Keratinocyte (primary cell): Measurements from ENCODE around the gene WDR45B. TPM values are rescaled to one million over a fixed set of nuclear protein-coding genes. Genes with fewer than 3 reads are reported as not detected.
A peak's percentile ranks its signal among the peaks of the same experiment; 100 is the strongest.

ENCODE experiments used
- DNase-seq: peaks from one replicate; pipeline ENCODE4 v3.0.0-alpha.2; 2011; ENCODE audit warnings: low read depth, missing footprints, low spot score
- FAIRE-seq: peaks from 2 replicates; lab custom pipeline; 2011; peaks lifted over from hg19 to GRCh38; lab: Jason Lieb, UNC
- H2AFZ ChIP-seq: 2 replicates; pipeline ENCODE4 v1.6.0; 2012; ENCODE audit warnings: low read length, control low read depth, inconsistent platforms; ENCODE audit not compliant: control insufficient read depth
- H3K27ac ChIP-seq: 2 replicates; pipeline ENCODE4 v1.5.1; 2011; ENCODE audit warnings: low read length; ENCODE audit not compliant: control insufficient read depth, insufficient read depth
- H3K27me3 ChIP-seq: 3 replicates; pipeline ENCODE4 v1.6.0; 2011; ENCODE audit warnings: low read length; ENCODE audit not compliant: control insufficient read depth, insufficient read depth; ENCODE audit errors: extremely low read depth
- H3K36me3 ChIP-seq, 2 experiments: 2 replicates in 1 of 2; 3 replicates in 1 of 2; pipeline ENCODE4 v1.5.1; 2011; ENCODE audit warnings: low read length in 2 of 2, mild to moderate bottlenecking in 1 of 2; ENCODE audit not compliant: control insufficient read depth in 2 of 2, insufficient read depth in 2 of 2; ENCODE audit errors: extremely low read depth in 1 of 2
- H3K4me1 ChIP-seq: 3 replicates; pipeline ENCODE4 v1.5.1; 2011; ENCODE audit warnings: low read length; ENCODE audit not compliant: control insufficient read depth, insufficient read depth; ENCODE audit errors: extremely low read depth
- H3K4me2 ChIP-seq: 3 replicates; pipeline ENCODE4 v1.6.0; 2011; ENCODE audit warnings: low read depth, low read length; ENCODE audit not compliant: control insufficient read depth, insufficient read depth; ENCODE audit errors: extremely low read depth
- H3K4me3 ChIP-seq, 3 experiments: fragments of 200-600 bp in 1 of 3; sonication (generic) in 1 of 3; 2 replicates in 2 of 3; 3 replicates in 1 of 3; pipeline ENCODE4 v1.5.1; 2011 to 2016; ENCODE audit warnings: low read length in 3 of 3, mild to moderate bottlenecking in 3 of 3, control low read depth in 2 of 3, inconsistent platforms in 1 of 3, low read depth in 1 of 3, mixed read lengths in 1 of 3, mixed run types in 1 of 3, moderate library complexity in 1 of 3; ENCODE audit not compliant: control insufficient read depth in 2 of 3, insufficient read depth in 2 of 3; ENCODE audit errors: extremely low read depth in 1 of 3
- H3K79me2 ChIP-seq: 2 replicates; pipeline ENCODE4 v1.6.0; 2012; ENCODE audit warnings: low read length; ENCODE audit not compliant: control insufficient read depth, insufficient read depth
- H3K9ac ChIP-seq: 3 replicates; pipeline ENCODE4 v1.6.0; 2011; ENCODE audit warnings: low read length; ENCODE audit not compliant: control insufficient read depth, insufficient read depth; ENCODE audit errors: extremely low read depth
- H3K9me1 ChIP-seq: 3 replicates; pipeline ENCODE4 v1.6.0; 2011; ENCODE audit warnings: low read length; ENCODE audit not compliant: control insufficient read depth, insufficient read depth; ENCODE audit errors: extremely low read depth
- H3K9me3 ChIP-seq: 2 replicates; pipeline ENCODE4 v1.5.1; 2012; ENCODE audit warnings: low read depth, low read length; ENCODE audit not compliant: control insufficient read depth
- H4K20me1 ChIP-seq: 3 replicates; pipeline ENCODE4 v1.6.0; 2011; ENCODE audit warnings: low read length; ENCODE audit not compliant: control insufficient read depth, insufficient read depth; ENCODE audit errors: extremely low read depth
- CTCF ChIP-seq, 3 experiments: IDR thresholded peaks in 1 of 3; conservative IDR thresholded peaks in 1 of 3; optimal IDR thresholded peaks in 1 of 3; 2 replicates in 2 of 3; 3 replicates in 1 of 3; pipeline versions ENCODE3 to v1.5.1; 2011; ENCODE audit warnings: low read length in 3 of 3, mild to moderate bottlenecking in 3 of 3, moderate library complexity in 2 of 3, control low read depth in 1 of 3, inconsistent platforms in 1 of 3; ENCODE audit not compliant: insufficient read depth in 2 of 3; ENCODE audit errors: extremely low read depth in 1 of 3
- EZH2 ChIP-seq: IDR thresholded peaks from one replicate; pipeline ENCODE4 v1.6.1; 2012; ENCODE audit warnings: inconsistent platforms, mild to moderate bottlenecking, low read length, moderate library complexity
- dilution Hi-C: fragments of 300-500 bp; cut with MboI; formaldehyde crosslinking; loops from one replicate; pipeline ENCODE4 v1.7.0; 2020; ENCODE audit warnings: low sequenced_read_pairs; ENCODE audit not compliant: extremely low pct_ligation_motif_present
- polyA plus RNA-seq, 5 experiments: library from polyadenylated mRNA; depleted of rRNA in 3 of 5; stranded (reverse) in 3 of 5; stranded (forward) in 1 of 5; unstranded in 1 of 5; fragments of >200 nt; gene quantifications; 1 replicate in 1 of 5; 2 replicates in 3 of 5; 3 replicates in 1 of 5; pipeline versions ENCODE4 v1.2.1 to v1.2.3, GENCODE V29; 2011 to 2012; ENCODE audit warnings: missing spikeins in 2 of 5, low read depth in 1 of 5, low replicate concordance in 1 of 5

The WDR45B gene
- polyA plus RNA-seq, 1 donor (not counting 4 experiments of a cell fraction or from before 2014, with no cell fraction given) = 77.2 TPM

- peaks cover 11 to 18% of the 10 kb centered on the region in 2 experiments for H3K36me3 ChIP-seq
- peaks cover 17% of the 10 kb centered on the region for H4K20me1 ChIP-seq
- no peaks in the 10 kb centered on the region for H3K9me3 ChIP-seq
- peaks cover 10% of the 10 kb centered on the region for H3K4me1 ChIP-seq
- peak overlapping the region; percentile 91 to 98 (median 94) for H3K4me3 ChIP-seq
- H3K27ac ChIP-seq = peak overlapping the region; percentile 86
- no peaks in the 10 kb centered on the region for H3K9me1 ChIP-seq
- no peak for DNase-seq
- FAIRE-seq = no peak
- dilution Hi-C loops = no loop called here
- peak overlapping the region; percentile 75 for H3K4me2 ChIP-seq
- peaks cover 53% of the 10 kb centered on the region for H3K79me2 ChIP-seq
- TF ChIP-seq EZH2 = no peak
- peak in 2 of 3 experiments; percentile 14 to 16 for TF ChIP-seq CTCF (optimal IDR thresholded peaks at IDR 0.05 in 1 of 3, IDR thresholded peaks at IDR 0.05 in 1 of 3, conservative IDR thresholded peaks at IDR 0.05 in 1 of 3; ENCODE audit: extremely low read depth in 1 of 3, insufficient read depth in 2 of 3, low read length in 3 of 3)
- peak overlapping the region; percentile 93 for H3K9ac ChIP-seq
- H2AFZ ChIP-seq = no peak overlapping the region
- H3K27me3 ChIP-seq = no peaks in the 10 kb centered on the region
Measured at GRCh38 chr17:82647593-82648164, 565 bp downstream of the WDR45B start.

GRCh38 chr17:82645516-82645915, 2.7 kb downstream of the WDR45B start:
- Histone ChIP-seq H3K4me1 (peaks cover 10% of the 10 kb centered on the region), H3K4me2 (no peak overlapping the region), H4K20me1 (peaks cover 19% of the 10 kb centered on the region), H3K36me3 (peaks cover 17 to 29% of the 10 kb centered on the region in 2 experiments), H3K9me1 (no peaks in the 10 kb centered on the region), H3K9me3 (no peaks in the 10 kb centered on the region), H3K9ac (no peak overlapping the region), H3K79me2 (peaks cover 75% of the 10 kb centered on the region), H3K27me3 (no peaks in the 10 kb centered on the region), H3K4me3 (no peak overlapping the region), H3K27ac (no peak overlapping the region), H2AFZ (no peak overlapping the region)
- DNase-seq (no peak), FAIRE-seq (no peak)
- TF ChIP-seq CTCF (optimal IDR thresholded peaks at IDR 0.05 in 1 of 3, IDR thresholded peaks at IDR 0.05 in 1 of 3, conservative IDR thresholded peaks at IDR 0.05 in 1 of 3; ENCODE audit: extremely low read depth in 1 of 3, insufficient read depth in 2 of 3, low read length in 3 of 3) (no peak), EZH2 (no peak)
- dilution Hi-C loops = no loop called here
